Astrocyte of the hippocampus (primary cell): Measurements from ENCODE around the gene HDGFL2.

Source experiments
- DNase-seq: peaks from one replicate; pipeline ENCODE4 v3.0.0; 2011; ENCODE audit warnings: low read depth, low spot score

The HDGFL2 gene

GRCh38 chr19:4445963-4446703 lies 26.0 kb upstream of the HDGFL2 start:
- DNase-seq: no peak

- no peak for DNase-seq
Measured at GRCh38 chr19:4446704-4447200, 25.3 kb upstream of the HDGFL2 start.

- DNase-seq: no peak
Measured at GRCh38 chr19:4447327-4448146, 24.6 kb upstream of the HDGFL2 start.

- DNase-seq: no peak
Measured at GRCh38 chr19:4448147-4448985, 23.7 kb upstream of the HDGFL2 start.

- DNase-seq: peak; percentile 62
Measured at GRCh38 chr19:4449022-4449638, 23.0 kb upstream of the HDGFL2 start.

- DNase-seq: no peak
Measured at GRCh38 chr19:4449639-4450028, 22.5 kb upstream of the HDGFL2 start.

GRCh38 chr19:4452230-4452990 lies 19.7 kb upstream of the HDGFL2 start:
- DNase-seq: no peak

GRCh38 chr19:4453232-4454179 lies 18.6 kb upstream of the HDGFL2 start:
- no peak for DNase-seq

- no peak for DNase-seq
Measured at GRCh38 chr19:4454747-4455718, 17.1 kb upstream of the HDGFL2 start.

GRCh38 chr19:4455719-4456475 lies 16.2 kb upstream of the HDGFL2 start:
- peak; percentile 79 for DNase-seq

GRCh38 chr19:4456476-4456842 lies 15.6 kb upstream of the HDGFL2 start:
- peak; percentile 74 for DNase-seq

- peak; percentile 81 for DNase-seq
Measured at GRCh38 chr19:4456843-4457653, 15.0 kb upstream of the HDGFL2 start.

GRCh38 chr19:4457654-4458395 lies 14.3 kb upstream of the HDGFL2 start, which contains the start of gene UBXN6:
Gene UBXN6, minus strand, starts transcription at chr19:4457794. Its CDS starts 97 bp downstream, at chr19:4457697.
- peak; percentile 98 for DNase-seq

GRCh38 chr19:4464815-4465581 lies 7.1 kb upstream of the HDGFL2 start:
- no peak for DNase-seq

GRCh38 chr19:4467835-4468234 lies 4.3 kb upstream of the HDGFL2 start:
- DNase-seq: no peak
